ENCODE results near the gene MTERF2.

Gene MTERF2

DNA sequence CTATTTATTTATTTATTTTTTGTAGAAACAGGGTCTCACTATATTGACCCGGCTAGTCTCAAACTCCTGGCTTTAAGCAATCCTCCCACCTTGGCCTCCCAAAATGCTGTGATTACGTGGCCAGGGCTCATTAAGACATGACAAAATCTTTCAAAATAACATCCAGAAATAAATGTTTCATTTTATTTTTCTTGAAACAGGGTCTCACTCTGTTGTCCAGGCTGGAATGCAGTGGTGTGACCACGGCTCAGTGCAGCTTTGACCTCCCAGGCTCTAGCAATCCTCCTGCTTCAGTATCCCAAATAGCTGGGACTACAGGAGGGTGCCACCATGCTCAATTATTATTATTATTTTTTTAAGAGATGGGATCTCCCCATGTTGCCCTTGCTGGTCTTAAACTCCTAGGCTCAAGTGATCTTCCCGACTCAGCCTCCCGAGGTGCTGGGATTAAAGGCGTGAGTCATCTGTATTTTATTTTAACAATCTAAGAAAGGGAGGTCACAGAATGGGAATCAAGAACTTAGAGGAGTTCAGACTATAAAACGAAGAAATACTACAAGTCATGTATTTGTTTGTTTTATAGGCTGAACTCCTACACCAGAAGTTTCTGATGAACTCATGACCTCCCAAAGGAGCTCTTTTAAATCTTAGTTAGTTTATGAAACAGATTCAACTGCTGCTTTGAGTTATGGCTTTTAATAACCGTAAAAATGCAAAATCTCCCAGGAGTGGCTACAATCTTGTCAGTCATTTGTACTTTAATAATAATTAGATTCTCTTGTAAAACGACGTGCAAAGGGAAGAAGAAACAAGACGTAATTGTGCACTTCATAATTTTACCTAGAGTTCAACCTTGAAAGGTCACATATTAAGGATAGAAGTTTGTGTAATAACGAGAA, 33.3 kb downstream of the MTERF2 start:
- no peak for DNase-seq

DNA sequence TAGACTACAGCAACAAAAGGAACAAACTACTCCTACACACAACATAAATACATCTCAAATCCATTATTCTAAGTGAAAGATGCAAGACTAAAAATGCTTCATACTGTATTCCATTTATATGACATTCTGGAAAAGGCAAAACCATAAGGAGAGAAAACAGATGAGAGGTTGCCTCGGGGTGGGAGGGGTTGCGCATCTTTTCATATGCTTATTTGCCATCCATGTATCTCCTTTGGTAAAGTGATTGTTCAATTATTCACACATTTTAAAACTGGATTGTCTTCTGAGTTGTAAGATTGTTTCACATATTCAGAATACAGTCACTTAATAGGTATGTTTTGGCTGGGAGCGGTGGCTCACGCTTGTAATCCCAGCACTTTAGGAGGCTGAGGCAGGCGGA, 36.4 kb downstream of the MTERF2 start:
- no peak for DNase-seq

DNA sequence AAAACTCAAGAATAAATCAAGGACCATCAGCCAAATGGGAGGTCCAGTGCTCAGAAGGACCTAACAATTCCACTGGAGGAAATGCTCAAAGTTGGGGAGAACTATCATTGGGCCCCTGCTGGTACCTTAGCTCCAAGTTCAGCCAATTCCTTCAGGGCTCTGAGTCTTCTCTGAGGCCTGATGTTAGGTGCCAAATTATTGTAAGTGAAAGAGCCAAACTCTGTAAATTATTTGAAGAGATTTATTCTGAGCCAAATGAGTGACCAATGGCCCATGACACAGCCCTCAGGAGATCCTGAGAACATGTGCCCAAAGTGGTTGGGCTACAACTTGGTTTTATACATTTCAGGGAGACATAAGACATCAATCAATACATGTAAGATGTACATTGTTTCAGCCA, 39.5 kb downstream of the MTERF2 start:
- no peak for DNase-seq

DNA sequence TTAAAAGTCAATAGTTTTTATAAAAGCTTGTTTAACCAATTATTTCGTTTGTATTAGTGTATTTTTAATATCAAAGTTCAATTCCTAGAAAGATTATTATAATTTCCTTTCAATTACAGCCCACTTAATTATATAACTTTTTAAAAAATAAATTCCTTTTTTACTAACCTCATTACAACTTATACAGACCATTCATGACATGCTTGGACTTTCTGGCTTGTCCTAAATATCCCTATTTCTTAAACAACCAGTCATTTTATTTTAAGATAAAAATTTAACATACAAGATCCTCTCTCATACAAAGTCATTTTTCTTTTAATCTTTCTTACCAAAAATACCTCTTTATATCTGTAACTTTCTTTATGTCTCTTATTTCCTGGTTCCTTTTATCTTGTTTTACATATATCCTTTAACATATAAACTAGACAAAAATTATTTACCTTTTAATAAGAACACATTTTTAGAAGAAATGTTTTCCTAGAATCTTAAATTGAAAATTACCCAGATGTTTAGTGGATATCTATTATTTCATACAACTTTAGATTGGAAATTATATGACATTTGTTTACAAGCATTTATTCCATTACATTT, 41.6 kb downstream of the MTERF2 start:
- DNase-seq = no peak

DNA sequence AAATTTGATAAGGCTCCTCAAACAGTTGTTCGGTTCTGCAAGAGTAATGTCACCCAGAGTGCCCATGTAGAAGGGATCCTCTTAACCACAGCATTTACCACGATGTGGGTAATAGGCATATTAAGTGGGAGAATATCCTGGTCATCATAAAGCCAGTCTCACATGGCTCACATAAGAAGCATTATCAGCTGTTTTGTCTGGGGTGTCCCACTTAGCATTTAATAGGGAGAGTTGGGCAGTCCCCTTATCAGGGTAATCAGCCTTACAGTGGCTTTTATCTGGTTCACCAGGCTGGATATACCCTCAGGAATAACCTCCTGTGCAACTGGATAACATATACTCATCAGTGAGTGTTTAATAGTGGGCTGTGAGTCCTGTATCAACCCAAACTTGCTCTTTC, 44.2 kb downstream of the MTERF2 start:
- DNase-seq = no peak

DNA sequence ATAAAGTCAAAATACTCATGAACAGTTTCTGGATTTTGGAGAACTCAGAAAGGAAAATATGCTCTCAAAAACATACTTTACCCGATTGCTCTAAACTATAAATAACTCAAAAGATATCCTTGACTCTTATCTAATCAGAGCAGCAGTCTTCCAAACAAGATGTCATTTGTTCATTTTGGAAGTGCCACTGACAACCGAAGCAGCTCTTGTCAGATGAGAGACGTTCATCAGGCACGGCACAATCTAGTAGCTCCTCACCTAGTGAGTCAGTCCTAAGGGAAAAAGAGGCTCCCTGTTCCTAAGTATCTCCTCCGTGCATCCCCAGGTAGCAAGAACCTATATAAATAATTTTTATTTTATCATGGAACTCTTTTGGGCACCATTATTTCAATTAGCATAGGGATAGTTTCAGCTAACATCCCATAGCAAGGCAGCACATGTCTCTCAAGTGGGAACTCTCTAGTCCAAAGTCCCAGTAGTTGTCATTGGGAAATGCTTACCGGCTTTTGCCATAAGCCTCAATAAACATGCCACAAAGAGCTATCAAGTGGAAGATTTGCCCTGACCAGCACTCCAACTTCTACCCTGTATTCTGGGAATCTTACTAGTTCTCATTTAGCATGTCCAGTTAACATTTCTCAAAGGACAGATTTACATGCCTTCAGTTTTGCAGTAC, 45.3 kb downstream of the MTERF2 start:
- no peak for DNase-seq

DNA sequence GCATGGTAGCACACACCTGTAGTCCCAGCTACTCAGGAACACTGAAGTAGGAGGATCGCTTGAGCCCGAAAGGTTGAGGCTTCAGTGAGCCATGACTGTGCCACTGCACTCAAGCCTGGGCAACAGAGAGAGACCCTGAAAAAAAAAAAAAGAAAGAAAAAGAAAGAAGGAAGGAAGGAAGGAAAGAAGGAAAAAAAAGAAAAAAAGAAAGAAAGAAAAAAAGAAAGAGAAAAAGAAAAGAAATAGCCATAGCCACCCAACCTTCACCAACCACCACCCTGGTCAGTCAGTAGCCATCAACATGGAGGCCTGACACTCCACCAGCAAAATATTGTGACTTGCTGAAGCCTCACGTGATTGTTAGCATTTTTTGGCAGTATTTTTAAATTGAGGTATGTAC, 52.7 kb downstream of the MTERF2 start:
- no peak for DNase-seq
